Naive thymus-derived CD8-positive, alpha-beta T cell (primary cell): ENCODE results near the gene SLC35G3. TPM values are rescaled to one million over a fixed set of nuclear protein-coding genes. Genes with fewer than 3 reads are reported as not detected.
"Not testable (repeated sequence)": the region's sequence is repeated elsewhere in the genome, so short reads cannot be mapped to it uniquely, and the experiment has no call there.

Experiments used
- ATAC-seq, 2 donors: fragments of 150-1000 bp; cut with Tn5 transposase in 1 of 2; sonication (Bioruptor Pico), chemical (Tn5 transposase) in 1 of 2; 1 replicate in 1 of 2; 2 replicates in 1 of 2; pipeline ENCODE4 v1.10.0; 2021; ENCODE audit warnings: mild to moderate bottlenecking in 2 of 2, moderate library complexity in 2 of 2
- POLR2A ChIA-PET: fragments of 350-600 bp; sonication (Branson Sonifier 250); formaldehyde crosslinking; loops from one replicate; lab custom pipeline; 2021; ENCODE audit warnings: antibody characterized with exemption; lab: Charles Lee
- DNase-seq, 10 donors: peaks; one replicate each; pipeline versions ENCODE4 v3.0.0 to v3.0.0-alpha.2; 2020 to 2022
- H3K27ac Mint-ChIP-seq, 10 donors: one replicate each; pipeline ENCODE4 v1.8.0; 2020 to 2022; ENCODE audit warnings: mild to moderate bottlenecking in 10 of 10, mixed read lengths in 10 of 10, moderate library complexity in 4 of 10, inconsistent platforms in 1 of 10
- H3K27me3 Mint-ChIP-seq, 5 donors: one replicate each; pipeline ENCODE4 v1.8.0; 2021 to 2022; ENCODE audit warnings: mixed read lengths in 5 of 5
- H3K36me3 Mint-ChIP-seq, 3 donors: one replicate each; pipeline ENCODE4 v1.8.0; 2020 to 2022; ENCODE audit warnings: mixed read lengths in 3 of 3, mild to moderate bottlenecking in 2 of 3, inconsistent platforms in 1 of 3
- H3K4me1 Mint-ChIP-seq, 4 donors: one replicate each; pipeline ENCODE4 v1.8.0; 2021 to 2022; ENCODE audit warnings: mixed read lengths in 4 of 4
- H3K4me3 Mint-ChIP-seq, 10 donors: one replicate each; pipeline ENCODE4 v1.8.0; 2020 to 2022; ENCODE audit warnings: mild to moderate bottlenecking in 10 of 10, mixed read lengths in 10 of 10, moderate library complexity in 6 of 10, inconsistent platforms in 1 of 10
- H3K9me3 Mint-ChIP-seq, 9 donors: one replicate each; pipeline ENCODE4 v1.8.0; 2020 to 2022; ENCODE audit warnings: mixed read lengths in 9 of 9, mild to moderate bottlenecking in 3 of 9, inconsistent platforms in 1 of 9, moderate library complexity in 1 of 9
- polyA plus RNA-seq, 3 donors: library from polyadenylated mRNA; unstranded; fragments of 300-500 nt; fragmentation: Illumina TruSeq; gene quantifications; one replicate each; pipeline ENCODE4 v1.2.3, GENCODE V29; 2021
- total RNA-seq, 8 experiments: library from RNA in 2 of 8; stranded (reverse) in 2 of 8; gene quantifications; one replicate each; pipeline ENCODE4 v1.2.3 and lab custom pipeline; 2021 to 2026

Gene SLC35G3
- total RNA-seq (under 1 TPM in 1 of 2 experiments, not detected in 1; 0.33 TPM), polyA plus RNA-seq (under 1 TPM; 0.15 to 0.47 (median 0.18) TPM), total RNA-seq (lab: John Stamatoyannopoulos, UW) (0 to 0.13 (median 0) reads per million in 6 experiments)

DNA sequence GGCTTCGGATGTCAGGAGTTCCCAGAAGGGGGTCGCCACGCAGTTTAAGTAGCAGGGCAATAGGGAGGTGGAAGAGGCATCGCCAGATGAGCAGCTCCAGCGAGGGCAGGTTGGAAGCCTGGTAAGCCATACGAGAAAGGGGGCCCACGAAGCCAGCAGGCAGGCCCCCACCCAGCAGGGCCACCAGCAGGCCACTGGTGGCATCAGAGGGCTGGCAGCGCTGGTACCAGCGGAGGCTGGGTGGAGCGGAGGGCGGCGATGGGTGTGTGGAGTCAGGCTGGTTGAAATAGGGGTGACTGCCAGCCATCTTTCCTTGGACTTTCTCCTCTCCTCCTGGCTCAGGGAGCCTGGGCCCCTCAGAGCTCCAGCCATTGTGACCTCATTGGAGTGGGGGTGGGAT, at the start of gene SLC35G3:
Gene SLC35G3, minus strand, starts transcription at position 393 of the 400 bp plus-strand sequence. Its CDS starts 86 bp downstream, at position 307.
- POLR2A ChIA-PET, DNase-seq, ATAC-seq, H3K27me3 Mint-ChIP-seq, H3K36me3 Mint-ChIP-seq: not testable (repeated sequence)
- peaks cover 26 to 61% (median 46%) of the 10 kb centered on the region in 4 donors for H3K4me1 Mint-ChIP-seq
- peak within 1 kb of the TSS; percentile 81 to 99 (median 96) for H3K27ac Mint-ChIP-seq
- peak within 1 kb of the TSS; percentile 64 to 90 (median 84) for H3K4me3 Mint-ChIP-seq
- H3K9me3 Mint-ChIP-seq, result peaks cover 0 to 14% (median 0%) of the 10 kb centered on the region in 9 donors

DNA sequence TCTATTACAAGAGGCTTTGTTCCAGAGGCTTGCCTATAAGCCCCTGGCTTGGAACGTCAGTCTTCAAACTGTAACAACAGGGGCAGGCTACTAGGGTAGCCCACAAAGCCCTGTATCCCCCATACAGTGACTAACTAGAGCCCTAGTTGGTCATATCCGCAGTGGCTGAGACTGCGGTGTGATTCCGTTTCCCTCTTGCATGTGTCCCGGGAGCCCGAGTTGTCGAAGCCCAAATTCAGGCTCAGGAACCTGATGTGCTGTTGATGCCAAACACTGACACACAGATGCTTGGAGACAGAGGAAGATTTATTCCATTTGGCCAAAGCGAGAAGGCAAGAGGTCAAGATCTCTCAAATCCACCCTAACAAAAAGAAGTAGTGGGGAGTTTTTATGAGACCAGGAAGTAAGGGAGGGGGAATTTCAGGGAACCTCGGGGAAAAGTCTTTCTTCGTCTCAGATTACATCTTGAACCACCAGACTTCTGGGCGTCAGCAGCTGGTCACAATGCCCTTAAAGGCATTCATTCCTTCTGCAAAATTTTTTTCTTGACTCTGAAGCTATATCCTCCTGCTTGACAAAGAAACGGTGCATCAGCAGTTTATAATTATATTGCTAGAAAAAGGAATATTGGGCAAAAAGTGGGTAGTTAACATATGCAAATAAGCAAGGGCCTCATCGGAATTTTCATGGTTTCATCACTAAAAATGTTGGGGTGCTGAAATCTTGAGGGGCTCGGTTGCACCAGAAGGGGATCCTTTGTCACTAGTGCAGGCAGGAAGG, 49.6 kb upstream of the SLC35G3 start:
- peaks cover 40 to 48% (median 45%) of the 10 kb centered on the region in 3 donors for H3K36me3 Mint-ChIP-seq
- H3K27me3 Mint-ChIP-seq, result no peaks in the 10 kb centered on the region
- no peaks in the 10 kb centered on the region for H3K9me3 Mint-ChIP-seq
- DNase-seq (peak; percentile 19 to 76 (median 46)), ATAC-seq (peak; percentile 11 to 38)
- peak overlapping the region; percentile 95 to 100 (median 98) for H3K27ac Mint-ChIP-seq
- POLR2A ChIA-PET, result interaction anchor here (0.6 to 13.7 kb wide), 31 partner anchors 8 to 335 kb away, joined by 3 to 371 read pairs (median 8); partner anchors contain the start of genes PEX12, RAD51D and SLFN12L
- peaks cover 33 to 75% (median 59%) of the 10 kb centered on the region in 4 donors for H3K4me1 Mint-ChIP-seq
- peak overlapping the region; percentile 93 to 100 (median 99) for H3K4me3 Mint-ChIP-seq

DNA sequence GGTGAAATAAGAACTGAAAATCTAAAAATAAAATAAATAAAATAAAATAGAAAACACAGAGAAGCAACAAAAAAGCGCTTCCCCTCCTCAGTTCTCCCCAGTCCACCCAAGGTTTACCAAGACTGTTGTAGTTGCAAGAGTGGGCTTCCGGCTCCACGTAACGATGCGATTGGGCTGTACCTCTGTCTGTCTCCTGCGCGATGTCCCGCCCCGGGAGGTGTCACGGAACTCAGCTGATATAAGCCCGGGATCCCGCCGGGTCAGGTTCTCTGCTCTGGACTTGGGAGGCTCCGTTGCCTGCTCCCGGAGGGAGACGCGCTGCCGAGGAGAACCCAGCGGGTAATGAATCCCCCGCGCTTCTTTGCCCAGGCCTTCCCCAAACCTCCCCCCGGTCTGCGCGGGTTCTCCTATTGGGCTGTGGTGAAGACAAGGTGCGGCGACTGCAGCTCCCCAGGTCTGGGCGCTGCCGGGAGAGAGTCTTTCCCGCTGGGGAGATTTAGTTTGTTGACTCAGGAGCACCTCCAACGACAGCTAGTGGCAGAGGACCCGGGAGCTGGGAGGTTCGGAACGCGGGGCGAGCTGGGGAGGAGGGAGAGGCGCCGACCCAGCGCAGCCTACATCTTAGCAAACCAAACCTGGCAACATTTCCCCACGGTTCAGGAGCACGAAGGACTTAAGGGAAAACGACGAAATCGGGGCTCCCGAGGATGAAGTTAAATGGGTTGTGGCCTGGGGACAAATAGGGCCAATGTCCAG, 48.8 kb upstream of the SLC35G3 start, which contains the start of gene SLFN5:
Gene SLFN5, plus strand, starts transcription at position 268 of the 756 bp plus-strand sequence. CDS start 15,619 bp downstream, outside the sequence.
- Mint-ChIP-seq H3K27ac (peak within 1 kb of the TSS; percentile 97 to 100 (median 99)), H3K9me3 (no peaks in the 10 kb centered on the region), H3K4me1 (peaks cover 36 to 75% (median 59%) of the 10 kb centered on the region in 4 donors), H3K27me3 (no peaks in the 10 kb centered on the region), H3K36me3 (peaks cover 32 to 42% (median 37%) of the 10 kb centered on the region in 3 donors), H3K4me3 (peak within 1 kb of the TSS; percentile 93 to 100 (median 99))
- DNase-seq (peak; percentile 82 to 98 (median 94)), ATAC-seq (peak; percentile 75 to 86)
- POLR2A ChIA-PET, result interaction anchor here (0.6 to 13.7 kb wide), 41 partner anchors 9 to 344 kb away, joined by 3 to 371 read pairs (median 4); partner anchors contain the start of genes AP2B1, PEX12, RAD51D and SLFN12L

DNA sequence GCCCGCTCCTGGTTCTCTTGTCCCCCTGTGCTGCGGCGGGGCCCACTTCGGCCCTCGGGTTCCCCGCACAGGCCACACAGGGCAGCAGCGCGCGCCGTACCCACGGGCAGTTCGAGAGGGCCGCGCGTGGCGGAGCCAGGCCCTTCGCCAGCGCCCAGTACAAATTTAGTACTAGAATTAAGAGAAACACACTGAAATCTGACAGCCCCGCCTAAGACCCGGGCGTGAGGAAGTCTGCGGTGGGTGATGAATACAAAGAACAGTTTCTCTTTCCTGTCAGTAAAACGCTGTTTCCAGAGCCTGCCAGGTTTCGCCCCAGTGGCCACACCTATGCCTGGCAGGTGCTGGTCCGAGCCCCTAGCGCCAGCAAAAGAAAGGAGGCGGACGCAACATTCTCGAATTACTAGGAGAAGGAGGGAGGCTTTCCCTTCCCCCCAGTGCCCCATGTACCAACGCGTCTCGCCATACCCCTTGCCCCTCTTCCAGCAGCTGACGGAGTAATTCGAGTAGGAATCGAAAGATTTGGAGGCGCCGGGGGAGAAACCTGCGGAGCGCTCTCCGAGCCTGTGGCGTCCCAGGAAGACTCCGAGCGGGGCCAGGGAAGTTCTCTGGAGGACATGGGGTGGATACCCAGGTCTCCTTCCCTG, 48.1 kb upstream of the SLC35G3 start:
- H3K27ac Mint-ChIP-seq, result peak overlapping the region; percentile 97 to 100 (median 99)
- no peaks in the 10 kb centered on the region for H3K9me3 Mint-ChIP-seq
- peaks cover 26 to 35% (median 30%) of the 10 kb centered on the region in 3 donors for H3K36me3 Mint-ChIP-seq
- ATAC-seq (peak; percentile 66 to 75), DNase-seq (peak; percentile 62 to 93 (median 83))
- H3K4me3 Mint-ChIP-seq, result peak overlapping the region; percentile 93 to 100 (median 99)
- peaks cover 36 to 75% (median 59%) of the 10 kb centered on the region in 4 donors for H3K4me1 Mint-ChIP-seq
- H3K27me3 Mint-ChIP-seq, result no peaks in the 10 kb centered on the region
- POLR2A ChIA-PET, result interaction anchor here (0.6 to 13.7 kb wide), 39 partner anchors 9 to 345 kb away, joined by 3 to 371 read pairs (median 5); partner anchors contain the start of genes AP2B1, PEX12 and SLFN12L

DNA sequence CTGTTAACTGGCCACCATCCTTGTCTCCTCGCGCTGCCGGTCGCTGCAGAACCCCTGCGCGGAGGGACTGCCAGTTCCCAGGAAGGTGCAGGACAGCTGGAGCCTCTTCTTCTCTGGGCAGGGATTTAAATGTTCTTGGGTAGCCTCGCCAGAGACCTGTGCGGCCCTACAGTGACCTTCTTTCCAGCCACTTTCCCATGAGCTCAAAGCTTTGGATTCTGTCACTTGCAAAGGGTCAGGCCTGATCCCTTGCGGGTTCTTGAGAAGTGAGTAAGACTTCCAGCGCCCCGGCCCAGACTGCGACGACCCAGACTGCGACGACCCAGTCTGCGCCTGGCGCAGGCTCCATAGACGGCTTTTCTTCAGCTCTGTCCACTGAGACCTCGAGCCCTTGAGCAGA, 47.3 kb upstream of the SLC35G3 start:
- Mint-ChIP-seq H3K27me3 (no peaks in the 10 kb centered on the region), H3K9me3 (peaks cover 0 to 2% (median 0%) of the 10 kb centered on the region in 9 donors), H3K27ac (peak overlapping the region; percentile 97 to 100 (median 99)), H3K36me3 (peaks cover 23 to 32% (median 25%) of the 10 kb centered on the region in 3 donors), H3K4me1 (peaks cover 39 to 76% (median 60%) of the 10 kb centered on the region in 4 donors), H3K4me3 (peak overlapping the region; percentile 93 to 100 (median 99))
- no peak for ATAC-seq
- POLR2A ChIA-PET, result interaction anchor here (0.6 to 13.7 kb wide), 26 partner anchors 9 to 567 kb away, joined by 3 to 371 read pairs (median 8); partner anchors contain the start of genes AP2B1, PEX12, SLFN12L and TAF15
- DNase-seq, result peak in 7 of 10 donors; percentile 9 to 65 (median 28)

DNA sequence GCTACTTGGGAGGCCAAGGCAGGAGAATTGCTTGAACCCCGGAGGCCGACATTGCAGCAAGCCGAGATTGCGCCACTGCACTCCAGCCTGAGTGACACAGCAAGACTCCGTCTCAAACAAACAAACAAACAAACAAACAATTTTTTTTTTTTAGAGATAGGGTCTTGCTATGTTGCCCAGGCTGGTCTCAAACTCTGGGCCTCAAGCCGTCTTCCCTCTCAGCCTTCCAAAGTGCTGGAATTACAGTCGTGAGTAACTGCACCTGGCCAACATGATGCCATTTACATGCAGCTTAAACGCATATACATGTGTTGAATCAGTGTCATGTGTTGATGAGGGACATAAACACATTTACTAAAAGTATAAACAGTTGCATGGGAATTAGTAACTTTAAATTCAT, 46.7 kb upstream of the SLC35G3 start:
- peaks cover 20 to 32% (median 23%) of the 10 kb centered on the region in 3 donors for H3K36me3 Mint-ChIP-seq
- POLR2A ChIA-PET, result interaction anchor here (0.6 to 13.7 kb wide), 30 partner anchors 9 to 568 kb away, joined by 3 to 371 read pairs (median 5); partner anchors contain the start of genes PEX12, SLFN12L and TAF15
- no peak for DNase-seq
- H3K27me3 Mint-ChIP-seq, result no peaks in the 10 kb centered on the region
- peak overlapping the region; percentile 97 to 100 (median 99) for H3K27ac Mint-ChIP-seq
- H3K4me3 Mint-ChIP-seq, result peak overlapping the region; percentile 93 to 100 (median 99)
- H3K9me3 Mint-ChIP-seq, result peaks cover 0 to 2% (median 0%) of the 10 kb centered on the region in 9 donors
- no peak for ATAC-seq
- peaks cover 45 to 76% (median 60%) of the 10 kb centered on the region in 4 donors for H3K4me1 Mint-ChIP-seq

DNA sequence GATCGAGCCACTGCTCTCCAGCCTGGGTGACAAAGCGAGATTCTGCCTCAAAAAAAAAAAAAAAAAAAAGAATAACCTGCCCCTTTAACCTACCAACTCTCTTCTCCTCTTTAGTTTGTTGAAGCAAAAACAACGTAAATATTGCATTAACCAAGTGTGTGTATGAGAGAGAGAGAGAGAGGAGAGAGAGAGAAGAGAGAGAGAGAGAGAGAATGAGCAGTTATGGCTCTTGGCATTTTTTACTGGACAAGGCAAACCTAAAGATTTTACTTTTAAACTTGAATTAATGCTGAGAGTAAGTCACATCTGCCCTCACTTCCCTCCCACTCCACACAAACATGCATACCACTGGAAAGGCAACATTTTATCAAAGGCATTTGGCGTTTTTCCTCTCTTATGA, 45.6 kb upstream of the SLC35G3 start:
- Mint-ChIP-seq H3K27me3 (no peaks in the 10 kb centered on the region), H3K27ac (peak overlapping the region; percentile 97 to 100 (median 99)), H3K36me3 (peaks cover 12 to 32% (median 21%) of the 10 kb centered on the region in 3 donors), H3K4me3 (peak overlapping the region; percentile 93 to 100 (median 99)), H3K9me3 (peaks cover 0 to 2% (median 0%) of the 10 kb centered on the region in 9 donors), H3K4me1 (peaks cover 48 to 76% (median 62%) of the 10 kb centered on the region in 4 donors)
- ATAC-seq (no peak), DNase-seq (peak in 1 of 10 donors; percentile 35)
- POLR2A ChIA-PET, result interaction anchor here (0.6 to 13.7 kb wide), 24 partner anchors 17 to 339 kb away, joined by 3 to 371 read pairs (median 6); partner anchors contain the start of genes PEX12 and SLFN12L

DNA sequence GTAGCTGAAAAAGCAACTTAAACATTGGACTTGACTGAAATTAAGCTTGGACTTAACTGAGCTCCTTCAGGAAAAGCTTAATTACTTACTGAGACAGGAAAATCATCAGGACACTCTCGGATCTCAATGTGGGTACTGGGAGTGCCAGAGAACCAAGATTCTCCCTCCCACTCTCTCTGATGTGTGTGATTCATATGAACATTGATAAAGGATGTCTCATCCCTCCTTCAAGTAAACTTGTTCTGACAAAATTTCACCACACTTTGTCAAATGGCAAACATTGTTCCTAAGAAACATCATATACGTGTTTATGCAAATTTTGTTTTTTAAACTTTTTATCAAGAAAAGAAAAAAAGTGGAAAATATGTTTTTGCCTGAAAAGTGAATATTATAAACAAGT, 44.6 kb upstream of the SLC35G3 start:
- Mint-ChIP-seq H3K27me3 (no peaks in the 10 kb centered on the region), H3K9me3 (peaks cover 0 to 2% (median 0%) of the 10 kb centered on the region in 9 donors), H3K4me3 (peak overlapping the region; percentile 93 to 100 (median 99)), H3K27ac (peak overlapping the region; percentile 97 to 100 (median 99)), H3K36me3 (peaks cover 4 to 23% (median 12%) of the 10 kb centered on the region in 3 donors), H3K4me1 (peaks cover 48 to 74% (median 64%) of the 10 kb centered on the region in 4 donors)
- no peak for ATAC-seq
- POLR2A ChIA-PET, result interaction anchor here (0.6 to 13.7 kb wide), 8 partner anchors 16 to 296 kb away, joined by 3 to 371 read pairs (median 56); no protein-coding TSS in a partner anchor
- DNase-seq, result peak in 1 of 10 donors; percentile 36

DNA sequence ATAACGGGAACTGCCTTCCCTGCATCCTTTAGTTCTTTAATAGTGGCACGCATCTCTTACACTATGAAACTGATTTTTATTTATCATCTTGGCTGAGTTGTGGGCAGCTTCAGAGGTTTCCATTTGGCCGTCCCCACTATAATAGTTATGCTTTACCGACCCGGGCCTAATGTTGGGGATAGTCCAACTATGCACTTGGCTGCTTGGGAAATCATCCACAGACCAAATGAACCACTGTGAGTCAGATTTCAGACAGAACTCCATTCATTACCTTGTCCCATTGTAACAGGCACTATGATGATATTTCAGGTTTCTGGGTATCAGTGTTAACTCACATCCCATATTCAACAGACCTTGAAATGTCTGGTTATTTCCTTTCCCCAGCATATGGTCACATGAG, 42.6 kb upstream of the SLC35G3 start:
- Mint-ChIP-seq H3K27ac (peak overlapping the region; percentile 97 to 100 (median 99)), H3K4me1 (peaks cover 49 to 90% (median 81%) of the 10 kb centered on the region in 4 donors), H3K27me3 (no peaks in the 10 kb centered on the region), H3K36me3 (peaks cover 4 to 15% (median 5%) of the 10 kb centered on the region in 3 donors), H3K4me3 (peak overlapping the region in 7 of 10 donors; percentile 22 to 100 (median 99)), H3K9me3 (peaks cover 0 to 2% (median 0%) of the 10 kb centered on the region in 9 donors)
- DNase-seq, result no peak
- POLR2A ChIA-PET, result interaction anchor here (0.7 to 13.7 kb wide), 8 partner anchors 14 to 350 kb away, joined by 3 to 371 read pairs (median 4); partner anchors contain the start of gene PEX12
- ATAC-seq, result no peak

DNA sequence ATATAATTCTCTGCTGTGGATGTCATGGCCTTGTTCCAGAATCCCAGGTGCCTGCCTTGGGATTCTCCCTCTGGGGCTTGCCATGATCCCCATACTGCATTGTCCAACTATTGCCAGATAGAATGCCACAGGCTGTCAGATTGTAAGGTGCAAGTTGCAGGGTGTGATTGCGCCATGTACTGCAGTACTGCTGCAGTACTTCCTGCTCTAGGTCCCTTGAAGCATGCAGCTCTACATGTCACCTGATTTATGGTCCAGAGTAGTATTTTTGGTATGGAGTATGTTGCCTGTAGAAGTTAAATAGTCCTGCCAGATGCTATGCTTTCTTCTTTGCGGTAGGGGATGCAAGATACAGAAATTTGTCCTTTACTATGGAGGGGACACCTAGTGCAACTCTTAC, 41.7 kb upstream of the SLC35G3 start:
- H3K27ac Mint-ChIP-seq, result peak overlapping the region; percentile 97 to 100 (median 99)
- no peak for DNase-seq
- peak overlapping the region; percentile 0 to 100 (median 83) for H3K4me3 Mint-ChIP-seq
- ATAC-seq, result peak; percentile 57 to 75
- peaks cover 4 to 9% (median 8%) of the 10 kb centered on the region in 3 donors for H3K36me3 Mint-ChIP-seq
- POLR2A ChIA-PET, result interaction anchor here (0.6 to 13.7 kb wide), 11 partner anchors 13 to 300 kb away, joined by 3 to 371 read pairs (median 3); no protein-coding TSS in a partner anchor
- peaks cover 53 to 89% (median 86%) of the 10 kb centered on the region in 4 donors for H3K4me1 Mint-ChIP-seq
- H3K9me3 Mint-ChIP-seq, result peaks cover 0 to 2% (median 0%) of the 10 kb centered on the region in 9 donors
- no peaks in the 10 kb centered on the region for H3K27me3 Mint-ChIP-seq
